ENCODE data around the gene HIPK2. TPM values are rescaled to one million over a fixed set of nuclear protein-coding genes. Genes with fewer than 3 reads are reported as not detected.

Gene HIPK2
- total RNA-seq, 1 experiment from 2014 or later: 35.2 TPM

DNA sequence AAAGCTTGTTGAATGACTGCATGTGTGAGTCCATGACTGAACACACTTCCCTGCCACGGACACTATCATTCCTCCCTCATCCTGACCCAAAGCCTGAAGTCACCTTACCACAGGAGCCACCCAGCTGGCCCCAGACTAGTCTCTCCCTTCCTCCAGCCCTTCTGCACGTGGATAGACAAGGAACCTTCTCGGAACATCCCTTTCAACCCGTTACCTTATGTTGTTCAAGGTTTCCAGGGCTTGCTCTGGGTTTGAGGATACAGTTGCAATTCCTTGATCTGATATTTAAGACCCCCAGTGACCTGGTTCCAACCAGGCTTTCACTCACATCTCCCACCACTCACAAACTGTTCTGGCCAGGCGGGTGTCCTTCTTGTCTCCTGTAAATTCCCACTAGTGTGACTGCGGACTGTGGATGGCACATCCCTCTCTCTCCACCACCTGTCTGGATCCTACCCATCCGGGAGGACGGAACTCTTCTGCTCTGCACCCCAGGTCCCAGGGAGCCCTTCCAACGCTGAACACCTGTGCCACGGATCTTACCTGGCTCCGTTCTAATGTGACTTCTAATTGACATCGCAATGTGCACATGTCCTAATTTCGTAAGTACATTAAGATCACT is 62.5 kb downstream of the HIPK2 start:
- no peaks in the 10 kb centered on the region for H3F3A ChIP-seq (ENCODE audit: insufficient read depth, low read depth)
- H3K79me2 ChIP-seq (ENCODE audit: low read depth): no peaks in the 10 kb centered on the region
- ChIA-PET CTCF (no interaction called here), POLR2A (ENCODE audit: unreplicated experiment) (no interaction called here)
- H3K36me3 ChIP-seq (ENCODE audit: low read depth): 0 out of 2 replicates have a peak, but pooled peaks cover 5% of the 10 kb centered on the region
- no peaks in the 10 kb centered on the region for H4K20me1 ChIP-seq (ENCODE audit: insufficient read depth)
- H3K4me2 ChIP-seq: no peak overlapping the region
- H3K9me2 ChIP-seq (ENCODE audit: insufficient read depth): no peaks in the 10 kb centered on the region
- no peak overlapping the region for H3K4me3 ChIP-seq
- intact Hi-C loops (cut with micrococcal nuclease; ENCODE audit: unreplicated experiment): no loop called here
- no peaks in the 10 kb centered on the region for H3K27me3 ChIP-seq (ENCODE audit: insufficient read depth, low read depth)
- no peak overlapping the region for H3K27ac ChIP-seq
- no peak for DNase-seq
- H3K4me1 ChIP-seq (replicated peaks; ENCODE audit: insufficient read depth): no peaks in the 10 kb centered on the region
- H3K9me3 ChIP-seq (ENCODE audit: insufficient read depth, low read depth): no peaks in the 10 kb centered on the region
- no TSS peak for BruUV-seq (replicated peaks)
- no peak overlapping the region for H2AFZ ChIP-seq
- TF ChIP-seq EZH2 (IDR thresholded peaks at IDR 0.05; ENCODE audit: low read depth): no peak
- TF ChIP-seq, protein P1, sequence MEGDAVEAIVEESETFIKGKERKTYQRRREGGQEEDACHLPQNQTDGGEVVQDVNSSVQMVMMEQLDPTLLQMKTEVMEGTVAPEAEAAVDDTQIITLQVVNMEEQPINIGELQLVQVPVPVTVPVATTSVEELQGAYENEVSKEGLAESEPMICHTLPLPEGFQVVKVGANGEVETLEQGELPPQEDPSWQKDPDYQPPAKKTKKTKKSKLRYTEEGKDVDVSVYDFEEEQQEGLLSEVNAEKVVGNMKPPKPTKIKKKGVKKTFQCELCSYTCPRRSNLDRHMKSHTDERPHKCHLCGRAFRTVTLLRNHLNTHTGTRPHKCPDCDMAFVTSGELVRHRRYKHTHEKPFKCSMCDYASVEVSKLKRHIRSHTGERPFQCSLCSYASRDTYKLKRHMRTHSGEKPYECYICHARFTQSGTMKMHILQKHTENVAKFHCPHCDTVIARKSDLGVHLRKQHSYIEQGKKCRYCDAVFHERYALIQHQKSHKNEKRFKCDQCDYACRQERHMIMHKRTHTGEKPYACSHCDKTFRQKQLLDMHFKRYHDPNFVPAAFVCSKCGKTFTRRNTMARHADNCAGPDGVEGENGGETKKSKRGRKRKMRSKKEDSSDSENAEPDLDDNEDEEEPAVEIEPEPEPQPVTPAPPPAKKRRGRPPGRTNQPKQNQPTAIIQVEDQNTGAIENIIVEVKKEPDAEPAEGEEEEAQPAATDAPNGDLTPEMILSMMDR (conservative IDR thresholded peaks at IDR 0.05): no peak

DNA sequence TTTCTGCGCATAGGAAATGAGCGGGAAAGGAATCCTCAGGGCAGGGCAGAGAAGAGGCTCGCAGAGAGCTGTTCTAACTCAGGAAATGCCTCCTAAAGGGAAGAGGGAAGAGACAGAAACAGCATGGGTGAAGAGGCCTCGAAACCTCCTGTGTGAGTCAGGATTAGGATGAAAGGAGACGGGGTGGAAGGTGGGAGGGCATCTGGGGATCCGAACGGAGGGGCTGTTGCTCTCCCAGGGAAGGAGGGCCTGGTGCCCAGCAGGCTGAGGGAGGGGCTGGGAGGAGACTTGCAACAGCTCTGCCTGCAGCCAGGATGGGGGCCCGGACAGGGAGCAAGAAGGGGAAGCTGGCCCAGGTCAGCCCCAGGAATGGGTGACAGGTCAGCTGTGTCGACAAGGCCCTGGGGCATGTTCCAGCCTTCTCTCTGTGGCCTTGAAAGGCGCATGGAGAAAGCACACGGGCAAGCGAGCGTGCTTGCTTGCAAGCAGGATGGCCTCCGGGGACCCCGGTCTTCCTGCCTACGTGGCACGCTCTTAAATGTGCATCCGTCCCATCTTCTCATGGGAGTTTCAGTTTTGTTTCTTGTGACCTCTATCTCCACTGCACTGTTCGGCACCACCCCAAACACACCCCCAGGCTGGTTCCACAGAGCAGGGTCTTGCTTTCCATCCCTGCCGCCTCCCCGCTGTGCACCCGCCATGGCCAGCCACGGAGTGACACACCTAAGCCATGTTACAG is 63.5 kb downstream of the HIPK2 start:
- Histone ChIP-seq H3F3A (ENCODE audit: insufficient read depth, low read depth) (no peaks in the 10 kb centered on the region), H3K27me3 (ENCODE audit: insufficient read depth, low read depth) (no peaks in the 10 kb centered on the region), H3K4me3 (no peak overlapping the region), H3K4me1 (replicated peaks; ENCODE audit: insufficient read depth) (no peaks in the 10 kb centered on the region), H2AFZ (no peak overlapping the region), H3K9me2 (ENCODE audit: insufficient read depth) (no peaks in the 10 kb centered on the region), H3K4me2 (no peak overlapping the region), H3K79me2 (ENCODE audit: low read depth) (no peaks in the 10 kb centered on the region), H3K9me3 (ENCODE audit: insufficient read depth, low read depth) (no peaks in the 10 kb centered on the region), H4K20me1 (ENCODE audit: insufficient read depth) (no peaks in the 10 kb centered on the region), H3K27ac (no peak overlapping the region), H3K36me3 (ENCODE audit: low read depth) (0 out of 2 replicates have a peak, but pooled peaks cover 5% of the 10 kb centered on the region)
- ChIA-PET POLR2A (ENCODE audit: unreplicated experiment) (no interaction called here), CTCF (interaction anchor here (0.6 kb wide), 1 partner anchor 911 kb away, joined by 3 read pairs; no protein-coding TSS in a partner anchor)
- intact Hi-C loops (cut with micrococcal nuclease; ENCODE audit: unreplicated experiment): no loop called here
- no TSS peak for BruUV-seq (replicated peaks)
- DNase-seq: no peak
- TF ChIP-seq, protein P1 (conservative IDR thresholded peaks at IDR 0.05): no peak
- TF ChIP-seq EZH2 (IDR thresholded peaks at IDR 0.05; ENCODE audit: low read depth): no peak

DNA sequence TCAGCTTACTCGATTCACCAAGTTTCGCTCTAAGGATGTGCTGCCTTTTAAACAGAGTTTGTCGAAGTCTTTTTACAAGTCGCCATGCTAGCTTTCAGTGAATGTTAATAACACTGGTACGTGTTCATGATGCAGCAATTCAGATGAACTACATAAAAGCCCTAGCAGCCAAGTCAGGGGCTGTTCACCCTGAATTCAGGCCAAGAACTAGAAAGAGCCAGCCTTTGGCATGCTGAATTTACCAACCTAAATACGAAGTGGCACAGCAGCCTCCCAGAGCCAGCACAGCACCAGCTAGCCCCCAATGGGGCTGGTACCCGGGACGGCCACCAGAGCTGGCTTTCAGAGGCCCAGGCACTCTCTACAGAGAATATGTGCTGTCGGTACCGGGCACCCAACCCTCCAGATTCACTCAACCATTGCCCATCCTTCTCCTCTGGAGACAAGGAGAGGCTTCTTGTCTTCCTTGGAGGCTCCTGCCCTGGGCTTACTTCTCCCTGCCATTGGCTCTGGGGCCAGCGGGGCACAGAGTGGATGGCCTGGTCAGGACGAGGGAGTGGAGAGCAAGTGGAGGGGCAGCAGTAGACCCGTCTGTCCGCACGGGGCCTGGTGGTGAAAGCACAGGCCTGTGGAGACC is 64.2 kb downstream of the HIPK2 start:
- TF ChIP-seq EZH2 (IDR thresholded peaks at IDR 0.05; ENCODE audit: low read depth): no peak
- TF ChIP-seq, protein P1 (conservative IDR thresholded peaks at IDR 0.05): no peak
- intact Hi-C loops (cut with micrococcal nuclease; ENCODE audit: unreplicated experiment): no loop called here
- no TSS peak for BruUV-seq (replicated peaks)

More for the DNA sequence above, 64.2 kb downstream of the HIPK2 start:
- no peaks in the 10 kb centered on the region for H3K79me2 ChIP-seq (ENCODE audit: low read depth)
- no peak overlapping the region for H2AFZ ChIP-seq
- H3K4me2 ChIP-seq: no peak overlapping the region
- 0 out of 2 replicates have a peak, but pooled peaks cover 5% of the 10 kb centered on the region for H3K36me3 ChIP-seq (ENCODE audit: low read depth)
- CTCF ChIA-PET: interaction anchor here (0.6 kb wide), 1 partner anchor 912 kb away, joined by 3 read pairs; no protein-coding TSS in a partner anchor
- no peak overlapping the region for H3K4me3 ChIP-seq
- H3K9me3 ChIP-seq (ENCODE audit: insufficient read depth, low read depth): no peaks in the 10 kb centered on the region
- H3K9me2 ChIP-seq (ENCODE audit: insufficient read depth): no peaks in the 10 kb centered on the region
- no peaks in the 10 kb centered on the region for H4K20me1 ChIP-seq (ENCODE audit: insufficient read depth)
- no peaks in the 10 kb centered on the region for H3K27me3 ChIP-seq (ENCODE audit: insufficient read depth, low read depth)
- H3F3A ChIP-seq (ENCODE audit: insufficient read depth, low read depth): no peaks in the 10 kb centered on the region
- no peaks in the 10 kb centered on the region for H3K4me1 ChIP-seq (replicated peaks; ENCODE audit: insufficient read depth)
- no peak overlapping the region for H3K27ac ChIP-seq
- DNase-seq: no peak
- POLR2A ChIA-PET (ENCODE audit: unreplicated experiment): no interaction called here
